Measurements from ENCODE around the gene ZNG1A.
"Not testable (repeated sequence)": the region's sequence is repeated elsewhere in the genome, so short reads cannot be mapped to it uniquely, and the experiment has no call there.

The ZNG1A gene

GRCh38 chr9:178970-179383 lies at the start of gene ZNG1A:
Gene ZNG1A, minus strand, starts transcription at chr9:179056. Its CDS starts 87 bp downstream, at chr9:178969.
- peak; percentile 1 for DNase-seq

- no peak for DNase-seq
Measured at GRCh38 chr9:227860-228259, 49.0 kb upstream of the ZNG1A start.

- DNase-seq: no peak
Measured at GRCh38 chr9:224582-225520, 46.0 kb upstream of the ZNG1A start.

GRCh38 chr9:224026-224425 lies 45.2 kb upstream of the ZNG1A start:
- DNase-seq: no peak

GRCh38 chr9:223152-223551 lies 44.3 kb upstream of the ZNG1A start:
- DNase-seq: no peak

- no peak for DNase-seq
Measured at GRCh38 chr9:221989-222776, 43.3 kb upstream of the ZNG1A start.

- DNase-seq: no peak
Measured at GRCh38 chr9:219670-220365, 41.0 kb upstream of the ZNG1A start.

- DNase-seq: not testable (repeated sequence)
Measured at GRCh38 chr9:219036-219435, 40.2 kb upstream of the ZNG1A start.

- DNase-seq: no peak
Measured at GRCh38 chr9:217950-218349, 39.1 kb upstream of the ZNG1A start.

GRCh38 chr9:216866-217265 lies 38.0 kb upstream of the ZNG1A start:
- DNase-seq: no peak

GRCh38 chr9:215631-216155 lies 36.8 kb upstream of the ZNG1A start:
- no peak for DNase-seq

GRCh38 chr9:214648-215493 lies 36.0 kb upstream of the ZNG1A start, which contains the start of gene DOCK8:
Gene DOCK8, plus strand, starts transcription at chr9:214865. Its CDS starts 112 bp downstream, at chr9:214977.
- DNase-seq: no peak

- DNase-seq: no peak
Measured at GRCh38 chr9:214351-214647, 35.4 kb upstream of the ZNG1A start.

GRCh38 chr9:213901-214300 lies 35.0 kb upstream of the ZNG1A start:
- DNase-seq: not testable (repeated sequence)

- no peak for DNase-seq
Measured at GRCh38 chr9:212297-212696, 33.4 kb upstream of the ZNG1A start.

- DNase-seq: no peak
Measured at GRCh38 chr9:211557-211956, 32.7 kb upstream of the ZNG1A start.

GRCh38 chr9:211036-211435 lies 32.2 kb upstream of the ZNG1A start:
- DNase-seq: no peak

GRCh38 chr9:209143-209758 lies 30.4 kb upstream of the ZNG1A start:
- no peak for DNase-seq

GRCh38 chr9:206481-206880 lies 27.6 kb upstream of the ZNG1A start:
- no peak for DNase-seq

- not testable (repeated sequence) for DNase-seq
Measured at GRCh38 chr9:199601-200000, 20.7 kb upstream of the ZNG1A start.

GRCh38 chr9:178140-178825 lies 573 bp downstream of the ZNG1A start:
- not testable (repeated sequence) for DNase-seq

All from NCI-H187 treated with DMSO at 0.1 percent for 48 hours (cell line).